COLO668 (cell line): ENCODE results near the gene POM121L2.

Experiments used
- DNase-seq: peaks from one replicate; lab custom pipeline; 2025; ENCODE audit not compliant: unreplicated experiment; lab: John Stamatoyannopoulos, UW

The POM121L2 gene

GRCh38 chr6:27260836-27261375 is 51.2 kb downstream of the POM121L2 start:
- DNase-seq = no peak

- no peak for DNase-seq
Measured at GRCh38 chr6:27260369-27260768, 51.7 kb downstream of the POM121L2 start.
